ENCODE measurements around the gene SLC6A12.

- TF ChIP-seq, protein P1, sequence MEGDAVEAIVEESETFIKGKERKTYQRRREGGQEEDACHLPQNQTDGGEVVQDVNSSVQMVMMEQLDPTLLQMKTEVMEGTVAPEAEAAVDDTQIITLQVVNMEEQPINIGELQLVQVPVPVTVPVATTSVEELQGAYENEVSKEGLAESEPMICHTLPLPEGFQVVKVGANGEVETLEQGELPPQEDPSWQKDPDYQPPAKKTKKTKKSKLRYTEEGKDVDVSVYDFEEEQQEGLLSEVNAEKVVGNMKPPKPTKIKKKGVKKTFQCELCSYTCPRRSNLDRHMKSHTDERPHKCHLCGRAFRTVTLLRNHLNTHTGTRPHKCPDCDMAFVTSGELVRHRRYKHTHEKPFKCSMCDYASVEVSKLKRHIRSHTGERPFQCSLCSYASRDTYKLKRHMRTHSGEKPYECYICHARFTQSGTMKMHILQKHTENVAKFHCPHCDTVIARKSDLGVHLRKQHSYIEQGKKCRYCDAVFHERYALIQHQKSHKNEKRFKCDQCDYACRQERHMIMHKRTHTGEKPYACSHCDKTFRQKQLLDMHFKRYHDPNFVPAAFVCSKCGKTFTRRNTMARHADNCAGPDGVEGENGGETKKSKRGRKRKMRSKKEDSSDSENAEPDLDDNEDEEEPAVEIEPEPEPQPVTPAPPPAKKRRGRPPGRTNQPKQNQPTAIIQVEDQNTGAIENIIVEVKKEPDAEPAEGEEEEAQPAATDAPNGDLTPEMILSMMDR (IDR thresholded peaks at IDR 0.05): no peak
- TF ChIP-seq RAD21 (IDR thresholded peaks at IDR 0.05; ENCODE audit: low read length) (no peak), REST (IDR thresholded peaks at IDR 0.05; ENCODE audit: low read depth, low read length) (no peak), SMC3 (IDR thresholded peaks at IDR 0.05; ENCODE audit: low read depth, low read length) (no peak), FOXM1 (IDR thresholded peaks at IDR 0.05; ENCODE audit: low read depth) (no peak), EZH2phosphoT487 (IDR thresholded peaks at IDR 0.05; ENCODE audit: borderline replicate concordance, low read depth) (no peak), YY1 (IDR thresholded peaks at IDR 0.05; ENCODE audit: low read depth) (no peak), FOSL2 (IDR thresholded peaks at IDR 0.05; ENCODE audit: borderline replicate concordance, low read depth) (no peak), RFX5 (IDR thresholded peaks at IDR 0.05; ENCODE audit: low read length) (no peak), USF2 (IDR thresholded peaks at IDR 0.05; ENCODE audit: borderline replicate concordance, low read depth, low read length) (no peak)
Measured at GRCh38 chr12:204261-204678, 9.7 kb downstream of the SLC6A12 start.
